GM21447 (cell line): ENCODE data around the gene RNF223.

Source experiments
- ATAC-seq: cut with Tn5 transposase; IDR thresholded peaks from one replicate; pipeline ENCODE4 v1.9.1; 2021; ENCODE audit not compliant: unreplicated experiment

The RNF223 gene

GRCh38 chr1:1073743-1074587 is at the start of gene RNF223:
RNF223 (minus strand) TSS chr1:1074306; CDS start chr1:1072566, 1,740 bp downstream.
- ATAC-seq = no peak

- no peak for ATAC-seq
Measured at GRCh38 chr1:1122981-1123480, 48.9 kb upstream of the RNF223 start.

- peak; percentile 62 for ATAC-seq
Measured at GRCh38 chr1:1122078-1122811, 48.1 kb upstream of the RNF223 start.

- no peak for ATAC-seq
Measured at GRCh38 chr1:1121611-1122077, 47.5 kb upstream of the RNF223 start.

- ATAC-seq = no peak
Measured at GRCh38 chr1:1120866-1121591, 46.9 kb upstream of the RNF223 start.

DNA sequence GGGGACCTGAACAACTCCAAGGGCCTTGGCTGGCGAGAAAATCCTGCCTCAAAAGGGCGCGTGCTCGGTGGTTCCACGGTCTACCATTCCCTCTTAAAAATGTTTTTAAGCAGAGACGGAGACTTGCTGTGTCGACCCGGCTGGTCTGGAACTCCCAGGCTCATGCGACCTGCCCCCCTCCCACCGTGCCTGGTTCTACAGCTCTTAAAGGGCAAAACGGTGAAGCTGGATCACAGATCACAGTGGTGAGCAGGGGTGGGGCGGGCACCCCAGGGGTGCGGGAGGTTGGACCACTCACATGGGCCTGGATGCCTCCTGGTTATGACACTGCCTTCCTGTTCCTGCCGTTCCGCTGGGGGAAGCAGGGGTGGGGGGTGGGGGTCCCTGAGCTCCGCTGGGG is 46.0 kb upstream of the RNF223 start:
- no peak for ATAC-seq

GRCh38 chr1:1119272-1119890 is 45.3 kb upstream of the RNF223 start:
- no peak for ATAC-seq

DNA sequence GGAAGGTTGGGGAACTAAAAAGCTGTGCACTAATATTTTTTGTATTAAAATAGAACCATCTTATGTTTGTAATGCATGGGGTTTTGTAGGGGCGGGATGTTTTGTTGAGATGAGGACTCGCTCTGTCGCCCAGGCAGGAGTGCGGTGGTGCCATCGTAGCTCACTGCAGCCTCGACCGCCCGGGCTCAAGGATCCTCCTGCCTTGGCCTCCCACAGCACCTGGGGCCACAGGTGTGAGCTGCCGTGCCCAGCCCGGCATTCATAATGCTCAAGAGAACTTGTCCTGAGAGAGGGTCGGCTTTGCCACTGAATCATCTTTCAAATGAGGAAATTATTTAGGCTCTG is 44.7 kb upstream of the RNF223 start:
- ATAC-seq = no peak

- no peak for ATAC-seq
Measured at GRCh38 chr1:1118011-1118875, 44.1 kb upstream of the RNF223 start.

DNA sequence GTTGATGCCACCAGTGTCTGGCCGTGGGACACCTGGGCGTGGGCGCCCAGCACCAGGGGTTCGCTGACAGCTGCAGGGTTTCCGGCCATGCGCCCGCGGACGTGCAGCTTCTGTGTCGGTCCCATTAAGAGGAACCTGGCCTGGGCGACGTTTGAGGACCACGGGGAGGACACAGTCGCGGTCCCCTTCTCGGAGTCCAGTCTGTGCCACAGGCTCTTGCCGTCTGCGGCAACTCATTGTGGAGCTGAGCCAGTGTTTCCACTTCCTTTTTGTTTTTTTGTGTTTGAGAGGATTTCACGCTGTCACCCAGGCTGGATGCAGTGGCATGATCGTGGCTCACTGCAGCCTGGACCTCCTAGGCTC is 43.3 kb upstream of the RNF223 start:
- no peak for ATAC-seq

DNA sequence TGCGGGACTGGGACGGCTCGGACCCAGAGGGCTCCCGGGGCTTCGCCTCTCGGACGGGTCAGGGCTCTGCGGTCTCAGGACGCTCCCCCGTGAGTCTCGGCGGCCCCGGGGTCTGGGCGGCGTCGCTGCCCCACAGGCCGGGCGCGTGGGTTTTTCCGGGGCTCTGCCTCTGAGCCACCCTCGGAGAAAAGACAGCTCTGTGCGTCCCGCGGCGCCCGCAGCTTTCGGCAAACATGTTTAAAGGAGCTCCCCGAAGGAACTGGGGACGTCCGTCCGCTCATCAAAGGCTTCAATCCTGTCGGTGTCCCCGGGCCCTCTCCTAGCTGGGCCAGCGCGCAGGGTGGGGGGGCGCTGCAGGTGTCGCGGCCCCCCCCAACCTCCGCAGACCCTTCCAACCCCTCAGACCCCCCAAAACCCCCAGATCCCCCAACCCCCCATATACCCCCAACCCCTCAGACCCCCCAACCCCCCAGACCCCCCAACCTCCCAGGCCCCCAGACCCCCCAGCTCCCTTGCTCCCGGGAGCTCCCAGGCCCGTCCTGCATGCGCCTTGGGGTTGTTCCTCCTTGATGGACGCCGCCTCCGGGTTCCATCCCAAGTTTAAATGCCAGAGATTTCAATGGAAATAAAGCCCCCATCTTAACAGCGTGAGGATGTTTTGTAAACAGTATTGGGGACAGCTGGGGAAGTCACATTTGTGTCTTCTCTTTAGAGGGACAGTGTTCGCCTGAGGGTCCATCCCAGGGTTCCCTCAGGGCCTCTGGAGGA is 42.8 kb upstream of the RNF223 start:
- ATAC-seq = no peak

DNA sequence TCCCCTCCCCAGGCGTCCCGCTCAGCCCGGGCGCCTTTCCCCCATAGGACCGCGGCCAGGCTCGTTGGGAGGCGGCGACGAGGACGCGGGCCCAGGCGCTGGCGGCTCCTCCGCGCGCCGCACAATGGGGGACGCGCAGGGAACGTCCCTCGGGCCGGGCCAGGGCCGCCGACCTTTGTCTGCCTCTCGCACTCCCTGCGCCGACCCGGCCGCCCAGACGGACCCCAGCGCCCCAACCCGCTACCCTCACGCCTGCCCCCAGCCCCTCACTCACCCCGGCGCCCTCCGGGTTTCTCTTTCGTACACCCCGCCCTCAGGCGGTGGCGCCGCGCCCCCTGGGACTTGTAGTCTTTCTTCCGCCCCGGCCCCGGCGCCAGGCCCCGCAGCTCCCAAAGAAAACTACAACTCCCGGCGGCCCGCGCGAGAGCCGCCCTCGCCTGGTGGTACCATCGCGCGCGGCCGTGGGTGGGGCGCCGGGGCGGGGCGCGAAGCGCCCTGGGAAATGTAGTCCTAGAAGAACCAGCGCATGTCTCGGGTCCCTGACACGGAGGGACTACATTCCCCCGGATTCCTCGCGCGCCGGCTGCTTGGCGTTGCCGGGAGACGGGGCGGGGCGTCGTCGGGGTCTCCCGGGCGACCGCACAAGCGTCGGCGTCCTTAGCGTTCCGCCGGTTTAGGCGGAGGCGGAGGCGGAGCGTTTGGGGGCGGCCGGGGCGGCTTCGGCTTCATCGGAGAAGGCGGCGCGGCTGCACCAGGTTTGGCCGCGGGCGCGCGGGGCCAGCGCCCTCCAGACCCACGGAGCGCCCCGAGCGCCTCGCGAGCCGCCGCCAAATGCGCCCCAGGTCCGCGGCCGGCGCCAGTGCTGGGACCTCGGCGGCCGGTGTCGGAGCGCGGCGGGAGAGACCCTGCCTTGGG is 41.9 kb upstream of the RNF223 start, which contains the start of gene C1orf159:
TSS of gene C1orf159 (minus strand) at position 304 of the 915 bp plus-strand sequence. CDS start 24,546 bp downstream, outside the sequence.
- peak; percentile 87 for ATAC-seq

GRCh38 chr1:1115136-1115785 is 41.2 kb upstream of the RNF223 start:
- ATAC-seq = no peak

GRCh38 chr1:1114431-1114830 is 40.3 kb upstream of the RNF223 start:
- no peak for ATAC-seq

DNA sequence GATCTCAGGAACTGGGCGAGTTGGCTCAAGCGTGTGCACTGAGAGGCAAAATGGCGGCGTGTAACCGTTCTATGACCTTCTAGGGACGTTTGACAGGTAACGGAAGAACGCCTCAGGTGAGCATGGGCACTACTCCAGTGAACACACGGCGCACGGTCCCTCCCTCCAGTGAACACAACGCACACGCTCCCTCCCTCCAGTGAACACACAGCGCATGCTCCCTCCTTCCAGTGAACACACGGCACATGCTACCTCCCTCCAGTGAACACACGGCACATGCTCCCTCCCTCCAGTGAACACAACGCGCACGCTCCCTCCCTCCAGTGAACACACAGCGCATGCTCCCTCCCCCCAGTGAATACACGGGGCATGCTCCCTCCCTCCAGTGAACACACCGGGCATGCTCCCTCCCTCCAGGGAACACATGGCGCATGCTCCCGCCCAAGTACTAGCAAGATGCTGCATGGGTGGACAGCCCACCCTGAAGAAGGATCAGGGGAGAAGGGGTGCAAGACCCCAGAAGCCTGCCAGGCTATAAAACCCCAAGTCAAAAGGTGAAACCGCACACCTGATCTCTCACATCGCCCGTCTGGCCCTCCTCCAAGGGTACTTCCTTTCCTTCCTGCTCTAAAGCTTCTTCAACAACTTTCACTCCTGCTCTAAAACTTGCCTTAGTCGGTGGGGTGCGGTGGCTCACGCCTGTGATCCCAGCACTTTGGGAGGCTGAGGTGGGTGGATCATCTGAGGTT is 38.3 kb upstream of the RNF223 start:
- no peak for ATAC-seq

GRCh38 chr1:1111516-1112236 is 37.6 kb upstream of the RNF223 start:
- ATAC-seq = no peak
